GM20000 (cell line): Measurements from ENCODE around the gene CAMK1D.

Experiments used
- DNase-seq: peaks from one replicate; pipeline ENCODE4 v3.0.0; 2012; ENCODE audit warnings: low spot score
- CTCF ChIP-seq: IDR thresholded peaks from 2 replicates; pipeline ENCODE4 v1.5.1; 2012; ENCODE audit warnings: mild to moderate bottlenecking, control low read depth; ENCODE audit errors: extremely low read depth, missing control alignments

Gene CAMK1D

GRCh38 chr10:12377658-12378290 lies 28.4 kb downstream of the CAMK1D start:
- DNase-seq: no peak
- no peak for TF ChIP-seq CTCF

GRCh38 chr10:12380999-12381398 lies 31.7 kb downstream of the CAMK1D start:
- no peak for DNase-seq
- TF ChIP-seq CTCF: no peak

DNA sequence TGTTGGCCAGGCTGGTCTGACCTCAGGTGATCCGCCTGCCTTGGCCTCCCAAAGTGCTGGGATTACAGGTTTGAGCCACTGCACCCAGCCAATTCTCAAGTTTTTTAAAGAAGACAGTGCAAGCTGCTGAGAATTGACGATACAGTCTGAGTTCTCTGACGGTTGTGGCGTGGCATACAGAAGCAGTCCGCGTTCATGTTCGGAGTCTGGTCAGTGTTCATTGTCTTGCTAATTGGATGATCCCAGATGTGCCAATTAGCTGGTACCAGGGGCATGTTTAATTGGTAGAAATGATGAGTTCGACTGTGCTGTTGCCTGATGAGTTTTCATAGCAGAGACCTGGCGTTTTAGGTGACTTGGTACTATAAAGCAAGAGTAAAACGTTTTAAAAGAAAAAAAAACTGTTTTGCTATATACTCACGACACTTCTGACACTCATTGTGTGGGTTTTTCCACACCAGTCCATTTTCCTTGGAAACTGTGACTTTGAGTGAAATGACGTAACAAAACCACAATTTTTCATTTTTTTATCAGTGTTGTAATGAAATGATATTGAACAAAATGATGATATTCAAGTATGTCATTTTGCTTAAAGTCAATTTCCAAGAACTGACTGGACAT lies 32.3 kb downstream of the CAMK1D start:
- no peak for DNase-seq
- TF ChIP-seq CTCF: no peak

- no peak for TF ChIP-seq CTCF
Observed at GRCh38 chr10:12382157-12382548, 32.8 kb downstream of the CAMK1D start.

DNA sequence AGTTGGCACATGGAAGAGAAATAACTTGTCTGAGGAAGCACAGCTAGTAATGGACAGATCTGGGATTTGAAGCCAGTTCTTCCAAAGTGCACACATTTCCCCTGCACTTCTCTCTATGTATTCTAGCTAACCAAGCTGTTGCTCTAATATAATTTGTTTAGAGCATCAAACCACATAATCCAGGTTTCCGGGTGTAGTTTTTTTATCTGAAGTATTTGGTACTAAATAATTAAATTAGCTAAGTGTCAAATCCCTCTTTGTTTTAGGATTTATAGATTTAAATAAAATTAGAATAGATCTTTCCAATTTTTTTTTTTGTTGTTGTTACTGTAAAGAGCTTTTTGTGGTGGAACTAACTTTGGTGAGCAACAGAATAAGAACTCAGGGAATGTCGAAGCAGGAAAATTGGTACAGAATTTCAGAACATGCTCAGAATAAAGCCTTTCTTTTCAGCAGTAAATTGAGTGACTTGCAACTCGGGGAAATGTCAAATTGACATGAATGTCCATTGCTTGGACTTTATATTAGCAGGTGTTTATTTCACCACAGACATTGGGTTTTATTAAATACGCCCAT lies 33.7 kb downstream of the CAMK1D start:
- DNase-seq: no peak
- no peak for TF ChIP-seq CTCF

More at GRCh38 chr10:12382157-12382548, 32.8 kb downstream of the CAMK1D start:
- DNase-seq: no peak

- no peak for TF ChIP-seq CTCF
- DNase-seq: no peak
Observed at GRCh38 chr10:12384906-12385305, 35.6 kb downstream of the CAMK1D start.

- no peak for DNase-seq
- TF ChIP-seq CTCF: no peak
Observed at GRCh38 chr10:12387561-12388210, 38.3 kb downstream of the CAMK1D start.
